IMR-90 (cell line): ENCODE data around the gene ALDOC. TPM values are rescaled to one million over a fixed set of nuclear protein-coding genes. Genes with fewer than 3 reads are reported as not detected.

Experiments used
- ATAC-seq: fragments of 200-7000 bp; cut with Tn5 transposase; 2 replicates; pipeline ENCODE4 v1.9.1; 2020; ENCODE audit warnings: low read depth, mild to moderate bottlenecking, moderate library complexity
- BruUV-seq: library from RNA; stranded (reverse); fragments of 400-500 nt; replicated peaks from 2 replicates; lab custom pipeline; 2021; lab: Mats Ljungman, UMichigan
- CTCF ChIA-PET: fragments of 300-600 bp; formaldehyde crosslinking; extraction: SDS; loops from one replicate; lab custom pipeline; 2021; ENCODE audit warnings: antibody characterized with exemption; lab: Yijun Ruan, JAX
- POLR2A ChIA-PET: fragments of 300-600 bp; sonication (Branson Sonifier 250); formaldehyde crosslinking; loops from one replicate; lab custom pipeline; 2022; ENCODE audit warnings: antibody characterized with exemption; ENCODE audit not compliant: unreplicated experiment; lab: Charles Lee
- DNase-seq: peaks from one replicate; pipeline ENCODE4 v3.0.0; 2013
- H2AFZ ChIP-seq: replicated peaks from 2 replicates; pipeline ENCODE3; 2013; ENCODE audit warnings: low read length, mild to moderate bottlenecking; ENCODE audit not compliant: poor library complexity
- H2AK5ac ChIP-seq: 2 replicates; pipeline ENCODE4 v1.6.1; 2013; ENCODE audit warnings: low read depth, low read length, inconsistent platforms
- H2AK9ac ChIP-seq: replicated peaks from 2 replicates; pipeline ENCODE3; 2013; ENCODE audit warnings: mild to moderate bottlenecking, low read depth, low read length, moderate library complexity; ENCODE audit not compliant: poor library complexity
- H2BK120ac ChIP-seq: 2 replicates; pipeline ENCODE4 v1.6.1; 2013; ENCODE audit warnings: low read depth, low read length, inconsistent platforms
- H2BK15ac ChIP-seq: 3 replicates; pipeline ENCODE4 v1.6.1; 2013; ENCODE audit warnings: low read depth, low read length, inconsistent platforms
- H2BK20ac ChIP-seq: 2 replicates; pipeline ENCODE4 v1.6.1; 2013; ENCODE audit warnings: low read depth, mild to moderate bottlenecking, inconsistent platforms, low read length, moderate library complexity
- H2BK5ac ChIP-seq: 2 replicates; pipeline ENCODE4 v1.6.1; 2013; ENCODE audit warnings: mild to moderate bottlenecking, low read depth, low read length, inconsistent platforms; ENCODE audit not compliant: poor library complexity, severe bottlenecking
- H3K14ac ChIP-seq: replicated peaks from 2 replicates; pipeline ENCODE4 v1.6.1; 2013; ENCODE audit warnings: low read depth, low read length, inconsistent platforms
- H3K18ac ChIP-seq: 2 replicates; pipeline ENCODE4 v1.6.1; 2013; ENCODE audit warnings: low read depth, low read length, control low read depth
- H3K23ac ChIP-seq: 2 replicates; pipeline ENCODE4 v1.6.1; 2013; ENCODE audit warnings: low read depth, low read length, inconsistent platforms
- H3K27ac ChIP-seq: 2 replicates; pipeline ENCODE4 v1.5.1; 2013; ENCODE audit warnings: mild to moderate bottlenecking, control low read depth, low read length; ENCODE audit not compliant: insufficient read depth
- H3K27me3 ChIP-seq: 2 replicates; pipeline ENCODE4 v1.6.1; 2013; ENCODE audit warnings: low read length; ENCODE audit not compliant: control insufficient read depth, insufficient read depth
- H3K36me3 ChIP-seq: 2 replicates; pipeline ENCODE4 v1.6.1; 2013; ENCODE audit warnings: low read length, mixed read lengths; ENCODE audit not compliant: control insufficient read depth, insufficient read depth
- H3K4ac ChIP-seq: 2 replicates; pipeline ENCODE4 v1.6.1; 2013; ENCODE audit warnings: low read depth, low read length, inconsistent platforms
- H3K4me1 ChIP-seq: 2 replicates; pipeline ENCODE4 v1.6.1; 2013; ENCODE audit warnings: low read length, mixed read lengths; ENCODE audit not compliant: control insufficient read depth, insufficient read depth
- H3K4me2 ChIP-seq: 2 replicates; pipeline ENCODE4 v1.6.1; 2013; ENCODE audit warnings: low read depth, mild to moderate bottlenecking, control low read depth, low read length, moderate library complexity
- H3K4me3 ChIP-seq: 2 replicates; pipeline ENCODE4 v1.5.1; 2013; ENCODE audit warnings: low read depth, mild to moderate bottlenecking, control low read depth, low read length, moderate library complexity; ENCODE audit not compliant: insufficient read depth
- H3K56ac ChIP-seq: 2 replicates; pipeline ENCODE4 v1.6.1; 2013; ENCODE audit warnings: low read length, inconsistent platforms; ENCODE audit not compliant: insufficient read depth; ENCODE audit errors: extremely low read depth
- H3K79me1 ChIP-seq, 2 experiments: 2 replicates each; pipeline ENCODE4 v1.6.1; 2013; ENCODE audit warnings: low read length in 2 of 2, inconsistent platforms in 1 of 2, low read depth in 1 of 2
- H3K9ac ChIP-seq: 2 replicates; pipeline ENCODE4 v1.6.1; 2013; ENCODE audit warnings: low read depth, low read length, control low read depth
- H3K9me1 ChIP-seq: 2 replicates; pipeline ENCODE4 v1.6.1; 2013; ENCODE audit warnings: low read length, inconsistent platforms; ENCODE audit not compliant: insufficient read depth
- H3K9me3 ChIP-seq: 2 replicates; pipeline ENCODE4 v1.6.1; 2013; ENCODE audit warnings: low read length; ENCODE audit not compliant: control insufficient read depth, insufficient read depth
- H4K20me1 ChIP-seq: 2 replicates; pipeline ENCODE4 v1.6.1; 2013; ENCODE audit warnings: low read length, inconsistent platforms; ENCODE audit not compliant: insufficient read depth
- H4K5ac ChIP-seq: 2 replicates; pipeline ENCODE4 v1.6.1; 2013; ENCODE audit warnings: mild to moderate bottlenecking, low read depth, low read length, control low read depth
- H4K8ac ChIP-seq, 2 experiments: 2 replicates each; pipeline ENCODE4 v1.6.1; 2013; ENCODE audit warnings: low read depth in 2 of 2, low read length in 2 of 2, control low read depth in 1 of 2, inconsistent platforms in 1 of 2
- H4K91ac ChIP-seq: 2 replicates; pipeline ENCODE4 v1.6.1; 2013; ENCODE audit warnings: low read depth, low read length, inconsistent platforms; ENCODE audit not compliant: insufficient read depth
- BHLHE40 ChIP-seq: fragments of 150-350 bp; IDR thresholded peaks from 2 replicates; pipeline ENCODE4 v1.6.1; 2016; ENCODE audit warnings: mild to moderate bottlenecking, low read depth, low read length
- CEBPB ChIP-seq: IDR thresholded peaks from 2 replicates; pipeline ENCODE4 v1.6.1; 2012; ENCODE audit warnings: low read depth, low read length, improper control_type of control experiment
- CHD1 ChIP-seq: IDR thresholded peaks from 2 replicates; pipeline ENCODE4 v1.6.1; 2012; ENCODE audit warnings: low read depth, low read length, improper control_type of control experiment
- FOS ChIP-seq: fragments of 150-350 bp; IDR thresholded peaks from 2 replicates; pipeline ENCODE4 v1.6.1; 2016; ENCODE audit warnings: low read depth, low read length
- MAZ ChIP-seq: IDR thresholded peaks from 2 replicates; pipeline ENCODE4 v1.6.1; 2012; ENCODE audit warnings: low read depth, mild to moderate bottlenecking, low read length, improper control_type of control experiment, moderate library complexity, borderline replicate concordance
- POLR2A ChIP-seq: IDR thresholded peaks from 2 replicates; pipeline ENCODE4 v1.6.1; 2012; ENCODE audit warnings: mild to moderate bottlenecking, low read depth, low read length
- RAD21 ChIP-seq: IDR thresholded peaks from 2 replicates; pipeline ENCODE4 v1.6.1; 2012; ENCODE audit warnings: low read length, improper control_type of control experiment
- WGBS, 2 experiments: methylation state at CpG; one replicate each; pipeline versions ENCODE4 v1.1.5 to v1.1.7; 2013; ENCODE audit warnings: missing lambda C conversion rate in 2 of 2; ENCODE audit not compliant: insufficient read length in 1 of 2; ENCODE audit errors: extremely low coverage in 2 of 2; 5-methylcytosine and 5-hydroxymethylcytosine counted together
- dilution Hi-C: fragments of 300-500 bp; cut with HindIII; formaldehyde crosslinking; loops from one replicate; pipeline ENCODE4 v1.14.3; 2018; ENCODE audit warnings: low sequenced_read_pairs; ENCODE audit not compliant: unreplicated experiment
- in situ Hi-C: fragments of 300-500 bp; cut with MboI; formaldehyde crosslinking; loops from 3 replicates; pipeline ENCODE4 v1.14.3; 2019; ENCODE audit warnings: low sequenced_read_pairs, inconsistent platforms, mixed read lengths
- intact Hi-C: fragments of 100-400 bp; cut with micrococcal nuclease; formaldehyde crosslinking; loops from 2 replicates; pipeline ENCODE4 v1.10.0; 2022
- polyA plus RNA-seq, 3 experiments: library from polyadenylated mRNA; depleted of rRNA; stranded (reverse); fragments of >200 nt; gene quantifications; 2 replicates each; pipeline ENCODE4 v1.2.3, GENCODE V29; 2012; ENCODE audit warnings: low replicate concordance in 1 of 3
- total RNA-seq: library from RNA; depleted of rRNA; stranded (reverse); fragments of >200 nt; gene quantifications from 2 replicates; pipeline ENCODE4 v1.2.3, GENCODE V29; 2012

The ALDOC gene
- total and polyA plus RNA-seq, 2 of the 4 experiments (the other 2 are of a cell fraction), result 47.0 to 69.7 TPM

DNA sequence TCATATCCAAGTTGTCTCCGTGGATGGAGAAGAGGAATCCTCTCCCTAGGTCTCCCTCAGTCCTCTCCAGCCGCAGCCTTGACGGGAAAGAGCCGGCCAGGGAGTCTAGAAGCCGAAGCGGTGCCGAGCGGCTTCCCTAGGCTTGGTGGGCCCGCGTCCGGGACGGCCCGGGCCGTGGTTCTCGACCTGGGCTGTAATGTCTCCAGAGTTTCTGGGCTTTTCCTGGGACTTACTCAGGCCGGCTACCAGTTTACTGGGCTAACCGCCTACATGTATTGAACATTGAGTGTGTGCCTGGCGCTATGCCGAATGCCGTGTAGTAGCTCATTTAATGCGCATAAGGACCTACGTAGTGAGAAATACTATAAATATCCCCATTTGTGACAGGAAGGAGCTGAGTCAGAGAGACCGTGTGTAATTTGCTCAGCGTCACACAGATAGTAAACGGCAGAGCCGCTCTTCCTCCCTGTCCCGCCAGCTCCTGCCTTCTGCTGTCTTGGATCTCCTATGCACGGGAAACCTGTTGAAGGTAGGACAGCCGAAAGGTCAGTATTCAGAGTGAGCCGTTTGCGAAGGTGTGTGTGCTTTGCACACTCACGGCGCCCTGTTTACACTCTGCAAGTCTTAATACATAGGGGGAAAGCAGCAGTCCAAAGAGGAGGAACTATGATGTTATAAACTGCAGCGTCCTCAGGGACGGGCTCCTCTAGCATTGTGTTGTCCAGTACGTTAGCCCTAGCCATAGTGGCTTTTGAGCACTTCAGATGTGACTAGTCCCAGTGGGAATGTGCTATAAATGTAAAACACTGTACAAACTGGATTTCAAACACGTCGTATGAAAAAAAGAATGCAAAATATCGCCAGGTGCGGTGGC, 22.9 kb upstream of the ALDOC start:
- H3K9ac ChIP-seq, result peak overlapping the region; percentile 76
- H4K8ac ChIP-seq, result peak overlapping the region; percentile 48 to 80; a peak in 3 of 4 replicates
- TF ChIP-seq POLR2A, result peak; percentile 82
- no peak for TF ChIP-seq CEBPB
- 0 out of 2 replicates have a peak, but pooled peaks have one; percentile 84 for TF ChIP-seq CHD1
- no peak for TF ChIP-seq RAD21
- 0 out of 2 replicates have a peak, but pooled peaks have one; percentile 17 for TF ChIP-seq BHLHE40
- peak; percentile 38; the same call in 1 of the 2 replicates for TF ChIP-seq FOS
- TF ChIP-seq MAZ, result no peak
- BruUV-seq, result no TSS peak
- peak overlapping the region; percentile 68; the same call in 1 of the 2 replicates for H2AK5ac ChIP-seq
- H3K4ac ChIP-seq, result peak overlapping the region; percentile 92
- H4K20me1 ChIP-seq, result peaks cover 3% of the 10 kb centered on the region; the same call in 1 of the 2 replicates
- peak overlapping the region; percentile 75; the same call in 1 of the 3 replicates for H2BK15ac ChIP-seq
- WGBS, 2 experiments, result 10% methylated on average over 23 of the region's 40 CpGs; no CpG with 5 or more reads in 1 of the 2 experiments
- POLR2A ChIA-PET, result no interaction called here
- H3K9me3 ChIP-seq, result no peaks in the 10 kb centered on the region
- H3K36me3 ChIP-seq, result no peaks in the 10 kb centered on the region
- H3K56ac ChIP-seq, result peak overlapping the region; percentile 82
- dilution Hi-C loops, result no loop called here
- intact Hi-C loops, result no loop called here
- H3K4me2 ChIP-seq, result peak overlapping the region; percentile 92
- ATAC-seq, result peak; percentile 65
- peak overlapping the region; percentile 63; the same call in 1 of the 2 replicates for H2BK120ac ChIP-seq
- peak overlapping the region; percentile 84 for H2AK9ac ChIP-seq
- peak overlapping the region; percentile 94 for H2AFZ ChIP-seq
- DNase-seq, result peak; percentile 94
- CTCF ChIA-PET, result no interaction called here
- no peak overlapping the region for H4K5ac ChIP-seq
- H3K23ac ChIP-seq, result peak overlapping the region; percentile 90
- H3K9me1 ChIP-seq, result no peaks in the 10 kb centered on the region
- peak overlapping the region; percentile 40; the same call in 1 of the 2 replicates for H4K91ac ChIP-seq
- H3K27me3 ChIP-seq, result no peaks in the 10 kb centered on the region
- peaks cover 9 to 25% of the 10 kb centered on the region in 2 experiments; a peak in 2 of 4 replicates for H3K79me1 ChIP-seq
- peak overlapping the region; percentile 17; the same call in 1 of the 2 replicates for H3K18ac ChIP-seq
- H2BK20ac ChIP-seq, result no peak overlapping the region; the same call in 1 of the 2 replicates
- peak overlapping the region; percentile 73 for H2BK5ac ChIP-seq
- peak overlapping the region; percentile 72 for H3K4me3 ChIP-seq
- H3K27ac ChIP-seq, result peak overlapping the region; percentile 71
- H3K14ac ChIP-seq, result peak overlapping the region; percentile 91
- in situ Hi-C loops, result no loop called here
- peaks cover 2% of the 10 kb centered on the region for H3K4me1 ChIP-seq
